GM23248 (cell line): ENCODE measurements around the gene ANKRD27. TPM values are rescaled to one million over a fixed set of nuclear protein-coding genes. Genes with fewer than 3 reads are reported as not detected.

Experiments used
- DNase-seq: peaks from one replicate; pipeline ENCODE4 v3.0.0-alpha.2; 2015
- H2AFZ ChIP-seq: fragments of 200-600 bp; sonication (generic); 2 replicates; pipeline ENCODE4 v1.6.1; 2016; ENCODE audit warnings: antibody characterized with exemption
- H3F3A ChIP-seq: fragments of 200-600 bp; sonication (generic); 2 replicates; pipeline ENCODE4 v1.6.1; 2016; ENCODE audit warnings: mild to moderate bottlenecking, antibody characterized with exemption, mixed run types; ENCODE audit not compliant: insufficient read depth
- H3K27ac ChIP-seq: fragments of 200-600 bp; sonication (generic); 2 replicates; pipeline ENCODE4 v1.5.1; 2016; ENCODE audit warnings: mild to moderate bottlenecking
- H3K27me3 ChIP-seq: fragments of 200-600 bp; sonication (generic); replicated peaks from 2 replicates; pipeline ENCODE4 v1.6.1; 2016; ENCODE audit warnings: mild to moderate bottlenecking; ENCODE audit not compliant: insufficient read depth
- H3K36me3 ChIP-seq: fragments of 200-600 bp; sonication (generic); 2 replicates; pipeline ENCODE4 v1.6.1; 2016; ENCODE audit warnings: low read depth, mild to moderate bottlenecking
- H3K4me1 ChIP-seq: fragments of 200-600 bp; sonication (generic); 2 replicates; pipeline ENCODE4 v1.6.1; 2016; ENCODE audit warnings: mild to moderate bottlenecking; ENCODE audit not compliant: insufficient read depth
- H3K4me2 ChIP-seq: fragments of 200-600 bp; sonication (generic); one replicate; pipeline ENCODE4 v1.6.1; 2016; ENCODE audit warnings: mild to moderate bottlenecking; ENCODE audit not compliant: unreplicated experiment
- H3K4me3 ChIP-seq: fragments of 200-600 bp; sonication (generic); 2 replicates; pipeline ENCODE4 v1.5.1; 2016; ENCODE audit warnings: mild to moderate bottlenecking
- H3K79me2 ChIP-seq: fragments of 200-600 bp; sonication (generic); 2 replicates; pipeline ENCODE4 v1.6.1; 2016; ENCODE audit warnings: mild to moderate bottlenecking; ENCODE audit not compliant: insufficient read depth
- H3K9ac ChIP-seq: fragments of 200-600 bp; sonication (generic); 2 replicates; pipeline ENCODE4 v1.6.1; 2016; ENCODE audit warnings: mild to moderate bottlenecking
- H3K9me2 ChIP-seq: fragments of 200-600 bp; sonication (generic); 2 replicates; pipeline ENCODE4 v1.6.1; 2016; ENCODE audit warnings: mixed run types, mild to moderate bottlenecking, moderate library complexity; ENCODE audit not compliant: insufficient read depth
- H3K9me3 ChIP-seq: fragments of 200-600 bp; sonication (generic); one replicate; pipeline ENCODE4 v1.6.1; 2017; ENCODE audit warnings: low read depth
- H4K20me1 ChIP-seq: fragments of 200-600 bp; sonication (generic); 2 replicates; pipeline ENCODE4 v1.6.0; 2016; ENCODE audit not compliant: insufficient read depth
- EZH2 ChIP-seq: fragments of 200-600 bp; sonication (generic); IDR thresholded peaks from 2 replicates; pipeline ENCODE4 v1.6.1; 2018; ENCODE audit warnings: antibody characterized with exemption, mild to moderate bottlenecking; ENCODE audit not compliant: insufficient read depth, poor library complexity, severe bottlenecking
- EZH2phosphoT487 ChIP-seq: fragments of 200-600 bp; sonication (generic); IDR thresholded peaks from 2 replicates; pipeline ENCODE4 v1.6.1; 2018; ENCODE audit warnings: antibody characterized with exemption, moderate library complexity, mild to moderate bottlenecking, low read depth; ENCODE audit not compliant: insufficient read depth
- WGBS, 2 experiments: methylation state at CpG; one replicate each; pipeline ENCODE4 v1.1.6; 2015 to 2017; ENCODE audit warnings: low lambda C conversion rate in 2 of 2, low coverage in 1 of 2; ENCODE audit errors: missing lambda C conversion rate in 2 of 2; 5-methylcytosine and 5-hydroxymethylcytosine counted together
- in situ Hi-C: fragments of 300-500 bp; cut with MboI; formaldehyde crosslinking; loops from 2 replicates; pipeline ENCODE4 v1.15.0; 2020
- polyA plus RNA-seq: library from polyadenylated mRNA; unstranded; fragments of >200 nt; fragmentation: Nextera tagmentation; extraction: Ambion mirVana; gene quantifications from 2 replicates; pipeline ENCODE4 v1.2.1, GENCODE V29; 2016
- small RNA-seq: library from RNA; depleted of rRNA; stranded (forward); fragments of <200 nt; gene quantifications from one replicate; pipeline ENCODE3, GENCODE V24; 2014; ENCODE audit warnings: low read depth, low replicate concordance
- total RNA-seq: library from RNA; depleted of rRNA; stranded (reverse); fragments of >200 nt; shearing (Covaris generic); gene quantifications from 2 replicates; pipeline ENCODE4 v1.2.3, GENCODE V29; 2014; rRNA removed

Gene ANKRD27
- total and polyA plus RNA-seq, 2 experiments from 2014 or later: 17.9 to 27.5 TPM

- no peak for TF ChIP-seq EZH2phosphoT487
- no peak for TF ChIP-seq EZH2
- Histone ChIP-seq H3K4me1 (no peaks in the 10 kb centered on the region), H3K27ac (no peak overlapping the region), H3K9ac (no peak overlapping the region), H3K79me2 (no peaks in the 10 kb centered on the region), H3F3A (no peaks in the 10 kb centered on the region), H3K4me3 (no peak overlapping the region), H4K20me1 (no peaks in the 10 kb centered on the region), H3K4me2 (no peak overlapping the region), H3K27me3 (no peaks in the 10 kb centered on the region), H3K36me3 (no peaks in the 10 kb centered on the region), H3K9me3 (no peaks in the 10 kb centered on the region), H2AFZ (no peak overlapping the region), H3K9me2 (no peaks in the 10 kb centered on the region)
- 50% methylated on average over 10 of the region's 10 CpGs for WGBS, 2 experiments
- in situ Hi-C loops: loop anchor here (25.0 kb wide), 1 partner anchor 221 kb away; the partner anchor contains the start of gene ZNF507
- DNase-seq: no peak
These were observed 116.3 kb downstream of the ANKRD27 start for GRCh38 chr19:32558607-32559228.

- no peak overlapping the region for H3K4me3 ChIP-seq
- no peaks in the 10 kb centered on the region for H3K27me3 ChIP-seq
- no peaks in the 10 kb centered on the region for H3K9me2 ChIP-seq
- no peaks in the 10 kb centered on the region for H3K9me3 ChIP-seq
- no peak overlapping the region for H3K4me2 ChIP-seq
- no peaks in the 10 kb centered on the region for H3K4me1 ChIP-seq
- H3K36me3 ChIP-seq: no peaks in the 10 kb centered on the region
- no peak overlapping the region for H3K27ac ChIP-seq
- H3K9ac ChIP-seq: no peak overlapping the region
- no peak overlapping the region for H2AFZ ChIP-seq
- no peaks in the 10 kb centered on the region for H3F3A ChIP-seq
- H4K20me1 ChIP-seq: no peaks in the 10 kb centered on the region
- 0% methylated on average over 1 of the region's 1 CpG for WGBS, 2 experiments
- no peaks in the 10 kb centered on the region for H3K79me2 ChIP-seq
- TF ChIP-seq EZH2phosphoT487 (no peak), EZH2 (no peak)
- no peak for DNase-seq
- in situ Hi-C loops: loop anchor here (25.0 kb wide), 1 partner anchor 218 kb away; the partner anchor contains the start of gene ZNF507
These were observed 119.2 kb downstream of the ANKRD27 start for GRCh38 chr19:32555786-32556185.

- no peak for DNase-seq
- 11% methylated on average over 5 of the region's 5 CpGs for WGBS, 2 experiments
- in situ Hi-C loops: loop anchor here (25.0 kb wide), 1 partner anchor 213 kb away; the partner anchor contains the start of gene ZNF507
- Histone ChIP-seq H3K27me3 (no peaks in the 10 kb centered on the region), H3K4me1 (no peaks in the 10 kb centered on the region), H3K79me2 (no peaks in the 10 kb centered on the region), H4K20me1 (no peaks in the 10 kb centered on the region), H3K27ac (no peak overlapping the region), H3K9me3 (no peaks in the 10 kb centered on the region), H3K9me2 (no peaks in the 10 kb centered on the region), H3K36me3 (no peaks in the 10 kb centered on the region), H2AFZ (no peak overlapping the region), H3K4me3 (no peak overlapping the region), H3F3A (no peaks in the 10 kb centered on the region), H3K4me2 (no peak overlapping the region), H3K9ac (no peak overlapping the region)
- no peak for TF ChIP-seq EZH2phosphoT487
These were observed 124.3 kb downstream of the ANKRD27 start for GRCh38 chr19:32550666-32551065.

Small RNA genes within 50 kb of the gene (small RNA-seq; reads per million reads assigned to genes)
- not detected for gene RN7SL789P
- 1.4 reads per million, percentile 56 among the genes with 10 or more reads in this experiment for gene SNORA68B

Other genes starting within 250 kb of the ANKRD27 start
- 64.5 and 95.4 TPM in 2 replicates for gene PDCD5, start 94.0 kb downstream of the ANKRD27 start, total RNA-seq
- gene PDCD5, start 94.0 kb downstream of the ANKRD27 start, polyA plus RNA-seq: 296 and 309 TPM in 2 replicates
- gene RGS9BP, start 668 bp upstream of the ANKRD27 start, total RNA-seq: under 0.01 and 0.22 TPM in 2 replicates
- gene RGS9BP, start 668 bp upstream of the ANKRD27 start, polyA plus RNA-seq: 0.08 TPM in 1 of 2 replicates, not detected in the other
- gene NUDT19, start 16.6 kb upstream of the ANKRD27 start, total RNA-seq: 18.0 and 19.5 TPM in 2 replicates
- 25.1 and 28.1 TPM in 2 replicates for gene NUDT19, start 16.6 kb upstream of the ANKRD27 start, polyA plus RNA-seq
- gene TDRD12, start 44.6 kb upstream of the ANKRD27 start, total RNA-seq: 0.22 TPM in 1 of 2 replicates, not detected in the other
- gene TDRD12, start 44.6 kb upstream of the ANKRD27 start, polyA plus RNA-seq: 0.09 and 0.16 TPM in 2 replicates
- gene SLC7A9, start 194.6 kb upstream of the ANKRD27 start, total RNA-seq: not detected in 2 replicates
- not detected in 2 replicates for gene SLC7A9, start 194.6 kb upstream of the ANKRD27 start, polyA plus RNA-seq